WI38 (cell line): ENCODE results near the gene MMP25.
"Not testable (repeated sequence)": the region's sequence is repeated elsewhere in the genome, so short reads cannot be mapped to it uniquely, and the experiment has no call there.

Experiments
- H3K4me3 ChIP-seq: 2 replicates; pipeline ENCODE4 v1.5.1; 2011; ENCODE audit warnings: low read depth, mild to moderate bottlenecking, control low read depth, low read length
- CTCF ChIP-seq: IDR thresholded peaks from 2 replicates; pipeline ENCODE4 v1.5.1; 2012; ENCODE audit warnings: low read depth, mild to moderate bottlenecking, control low read depth, low read length

The MMP25 gene

DNA sequence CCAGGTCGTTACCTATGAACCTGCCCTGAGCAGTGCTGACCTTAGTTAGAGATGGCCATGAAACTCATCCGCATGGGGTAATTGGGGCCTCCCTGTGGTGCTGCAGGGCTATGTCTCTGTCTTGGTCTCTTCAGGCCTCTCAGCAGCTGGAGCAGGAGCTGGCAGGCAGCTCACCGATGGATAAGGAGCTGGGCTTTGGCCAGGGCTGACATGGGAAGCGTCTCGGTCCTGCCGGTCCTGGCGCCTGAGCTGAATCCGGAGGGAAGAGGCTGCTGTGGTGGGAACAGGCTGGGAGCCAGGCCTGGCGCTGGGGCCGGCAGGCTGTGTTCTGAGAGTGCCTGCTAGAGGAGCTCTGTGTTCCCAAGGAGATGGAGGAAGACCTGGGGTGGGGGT, 29.2 kb downstream of the MMP25 start:
- no peak for TF ChIP-seq CTCF
- no peak overlapping the region for H3K4me3 ChIP-seq

DNA sequence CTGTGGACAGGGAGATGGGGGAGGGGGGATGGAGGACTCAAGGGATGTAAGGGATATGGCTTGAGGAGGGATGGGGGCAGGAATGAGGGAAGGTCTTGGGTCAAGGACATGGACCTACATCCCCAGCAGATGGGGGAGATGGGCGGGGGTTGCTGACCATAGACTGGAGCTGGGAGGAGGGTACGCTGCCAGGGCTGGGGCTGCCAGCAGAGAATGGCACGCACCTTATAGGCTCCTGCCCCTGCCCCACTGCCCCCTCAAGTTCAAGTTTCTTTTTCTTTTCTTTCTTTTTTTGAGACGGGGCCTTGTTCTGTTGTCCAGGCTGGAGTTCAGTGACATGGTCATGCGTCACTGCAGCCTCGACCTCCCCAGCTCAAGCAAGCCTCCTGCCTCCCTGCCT, 29.6 kb downstream of the MMP25 start:
- not testable (repeated sequence) for H3K4me3 ChIP-seq

DNA sequence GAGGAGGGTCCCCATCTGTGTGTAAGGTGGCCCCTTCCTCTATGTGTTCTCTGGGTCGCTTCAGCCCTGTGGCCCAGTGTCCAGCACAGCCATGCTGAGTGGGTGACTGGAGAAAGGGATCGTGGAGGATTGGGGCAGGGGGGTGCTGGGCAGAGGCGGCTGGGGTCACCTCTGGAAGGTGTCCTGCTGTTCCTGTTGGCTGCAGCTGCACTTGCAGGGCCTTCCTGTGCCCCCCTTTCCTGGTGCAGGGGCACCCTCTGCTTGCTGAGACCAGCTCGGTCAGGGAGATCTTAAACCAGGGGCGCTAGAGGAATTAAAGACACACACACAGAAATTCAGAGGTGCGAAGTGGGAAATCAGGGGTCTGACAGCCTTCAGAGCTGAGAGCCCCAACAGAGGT, 30.2 kb downstream of the MMP25 start:
- H3K4me3 ChIP-seq, result no peak overlapping the region
- no peak for TF ChIP-seq CTCF

DNA sequence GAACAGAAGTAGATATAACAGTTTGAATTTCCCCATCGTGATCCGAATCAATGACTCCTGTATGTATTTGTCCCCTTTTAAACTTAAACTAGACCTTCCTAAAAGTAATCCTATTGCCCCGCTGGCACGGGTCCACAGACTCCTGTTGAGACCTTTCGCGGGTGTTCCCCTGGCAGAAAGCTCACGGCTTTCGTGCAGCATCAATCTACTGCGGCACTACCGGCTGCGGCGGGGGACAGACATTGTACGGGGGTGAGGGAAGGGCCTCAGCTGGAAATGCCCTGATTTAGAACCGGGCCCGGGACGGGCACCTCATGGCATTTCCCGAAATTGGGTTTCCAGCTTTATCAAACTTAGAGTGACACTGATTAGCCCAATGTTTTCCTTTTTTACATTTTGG, 33.7 kb downstream of the MMP25 start:
- H3K4me3 ChIP-seq, result no peak overlapping the region
- TF ChIP-seq CTCF, result no peak

DNA sequence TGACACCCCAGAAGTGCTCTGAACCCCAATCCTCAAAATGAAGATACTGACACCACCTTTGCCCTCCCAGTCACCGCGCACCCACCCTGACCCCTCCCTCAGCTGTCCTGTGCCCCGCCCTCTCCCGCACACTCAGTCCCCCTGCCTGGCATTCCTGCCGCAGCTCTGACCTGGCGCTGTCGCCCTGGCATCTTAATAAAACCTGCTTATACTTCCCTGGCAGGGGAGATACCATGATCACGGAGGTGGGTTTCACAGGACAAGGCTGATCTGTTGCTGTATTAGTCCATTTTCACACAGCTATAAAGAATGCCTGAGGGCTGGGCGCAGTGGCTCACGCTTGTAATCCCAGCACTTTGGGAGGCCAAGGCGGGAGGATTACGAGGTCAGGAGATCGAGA, 35.6 kb downstream of the MMP25 start:
- not testable (repeated sequence) for H3K4me3 ChIP-seq

- H3K4me3 ChIP-seq, result not testable (repeated sequence)
Measured at GRCh38 chr16:3083408-3083807, 37.0 kb downstream of the MMP25 start.

DNA sequence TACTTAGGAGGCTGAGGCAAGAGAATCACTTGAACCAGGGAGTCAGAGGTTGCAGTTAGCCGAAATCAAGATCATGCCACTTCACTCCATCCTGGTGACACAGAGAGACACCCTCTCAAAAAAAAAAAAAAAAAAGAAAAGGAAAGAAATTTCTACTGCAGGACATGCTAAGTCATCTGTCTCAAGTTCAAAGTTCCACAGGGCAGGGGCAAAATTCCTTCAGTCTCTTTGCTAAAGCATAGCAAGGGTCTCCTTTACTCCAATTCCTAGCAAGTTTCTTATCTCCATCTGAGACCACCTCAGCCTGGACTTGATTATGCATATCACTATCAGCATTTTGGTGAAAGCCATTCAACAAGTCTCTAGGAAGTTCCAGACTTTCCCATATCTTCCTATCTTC, 38.1 kb downstream of the MMP25 start:
- no peak overlapping the region for H3K4me3 ChIP-seq
- no peak for TF ChIP-seq CTCF

DNA sequence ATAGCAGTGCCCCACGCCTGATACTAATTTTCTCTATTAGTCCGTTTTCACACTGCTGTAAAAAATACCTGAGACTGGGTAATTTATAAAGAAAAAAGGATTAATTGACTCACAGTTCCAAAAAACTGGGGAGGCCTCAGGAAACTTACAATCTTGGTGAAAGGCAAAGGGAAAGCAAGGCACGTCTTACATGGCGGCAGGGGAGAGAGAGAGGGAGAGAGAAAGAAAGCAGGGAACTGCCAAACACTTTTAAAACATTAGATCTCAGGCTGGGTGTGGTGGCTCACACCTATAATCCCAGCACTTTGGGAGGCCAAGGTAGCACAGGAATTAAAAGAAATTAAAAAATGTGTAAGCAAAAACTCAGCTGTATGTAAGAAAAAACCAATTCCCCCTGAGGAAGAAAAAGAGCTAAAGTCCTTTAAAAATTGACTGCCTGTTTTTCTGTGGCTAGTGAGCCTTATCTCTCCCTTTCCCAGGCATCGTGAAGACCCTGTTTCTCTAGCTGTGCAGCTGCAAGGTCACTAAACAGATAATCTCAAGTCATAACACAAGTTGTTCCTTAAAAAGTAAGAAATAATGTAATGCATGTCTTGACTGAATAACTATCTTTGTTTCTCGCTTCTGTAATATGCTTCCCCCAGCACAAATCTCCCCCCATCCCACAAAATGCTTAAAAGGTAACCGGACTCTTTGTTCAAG, 38.8 kb downstream of the MMP25 start:
- no peak for TF ChIP-seq CTCF
- H3K4me3 ChIP-seq, result no peak overlapping the region

DNA sequence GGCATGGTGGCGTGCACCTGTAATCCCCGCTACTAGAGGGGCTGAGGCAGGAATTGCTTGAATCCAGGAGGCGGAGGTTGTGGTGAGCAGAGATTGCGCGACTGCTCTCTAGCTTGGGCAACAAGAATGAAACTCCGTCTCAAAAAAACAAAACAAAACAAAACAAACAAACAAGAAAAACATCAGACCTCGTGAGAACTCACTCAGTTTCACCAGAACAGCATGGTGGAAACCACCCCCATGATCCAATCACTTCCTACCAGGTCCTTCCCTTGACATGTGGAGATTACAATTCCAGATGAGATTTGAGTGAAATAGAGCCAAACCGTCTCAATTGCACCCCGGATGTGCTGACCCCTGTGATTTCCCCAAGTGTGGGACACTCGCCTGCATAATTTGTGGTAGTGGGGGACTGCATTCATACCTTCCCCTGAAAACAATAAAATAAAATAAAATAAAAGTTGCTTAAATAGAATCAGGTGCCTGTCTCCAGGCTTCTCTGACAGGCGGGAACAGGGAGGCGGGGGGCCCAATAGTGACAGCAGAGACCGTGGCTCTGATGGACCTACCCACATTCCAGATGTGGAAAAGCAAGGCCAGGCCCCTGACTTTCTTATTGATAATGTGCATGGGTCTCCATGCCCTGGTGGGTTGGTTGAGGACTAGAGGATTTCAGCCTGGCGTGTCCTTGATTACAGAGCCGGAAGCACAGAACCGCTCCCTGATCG, 39.7 kb downstream of the MMP25 start:
- no peak overlapping the region for H3K4me3 ChIP-seq
- no peak for TF ChIP-seq CTCF
